Pons (tissue), 1 donor: ENCODE measurements around the gene UBE2D3.
"Not testable (repeated sequence)": the region's sequence is repeated elsewhere in the genome, so short reads cannot be mapped to it uniquely, and the experiment has no call there.

Experiments used
- DNase-seq: peaks from one replicate; pipeline ENCODE4 v3.0.0-alpha.2; 2016; ENCODE audit warnings: low spot score

The UBE2D3 gene

GRCh38 chr4:102829803-102830202 is 2.5 kb upstream of the UBE2D3 start:
- DNase-seq: no peak

GRCh38 chr4:102828497-102828808 is 1.1 kb upstream of the UBE2D3 start:
- DNase-seq: no peak

GRCh38 chr4:102827674-102828496 is 534 bp upstream of the UBE2D3 start:
- DNase-seq: peak; percentile 99

GRCh38 chr4:102826105-102826889 is 1.1 kb downstream of the UBE2D3 start:
- no peak for DNase-seq

- DNase-seq: peak; percentile 81
These were observed 1.9 kb downstream of the UBE2D3 start for GRCh38 chr4:102825261-102826091.

- DNase-seq: peak; percentile 48
These were observed 3.0 kb downstream of the UBE2D3 start for GRCh38 chr4:102824398-102824797.

- no peak for DNase-seq
These were observed 3.5 kb downstream of the UBE2D3 start for GRCh38 chr4:102823897-102824296.

GRCh38 chr4:102823464-102823863 is 3.9 kb downstream of the UBE2D3 start:
- DNase-seq: no peak

- no peak for DNase-seq
These were observed 7.6 kb downstream of the UBE2D3 start for GRCh38 chr4:102819588-102820365.

- DNase-seq: not testable (repeated sequence)
These were observed 8.3 kb downstream of the UBE2D3 start for GRCh38 chr4:102819100-102819499.

- DNase-seq: no peak
These were observed 9.6 kb downstream of the UBE2D3 start for GRCh38 chr4:102817613-102818268.

- no peak for DNase-seq
These were observed 10.2 kb downstream of the UBE2D3 start for GRCh38 chr4:102817021-102817605.

- no peak for DNase-seq
These were observed 11.4 kb downstream of the UBE2D3 start for GRCh38 chr4:102815981-102816380.

GRCh38 chr4:102809691-102810090 is 17.7 kb downstream of the UBE2D3 start:
- DNase-seq: no peak

GRCh38 chr4:102809190-102809589 is 18.2 kb downstream of the UBE2D3 start:
- no peak for DNase-seq

GRCh38 chr4:102808009-102808408 is 19.3 kb downstream of the UBE2D3 start:
- no peak for DNase-seq

GRCh38 chr4:102807345-102807744 is 20.0 kb downstream of the UBE2D3 start:
- DNase-seq: no peak

- DNase-seq: no peak
These were observed 27.5 kb downstream of the UBE2D3 start for GRCh38 chr4:102799816-102800215.

- no peak for DNase-seq
These were observed 32.4 kb downstream of the UBE2D3 start for GRCh38 chr4:102794999-102795398.

GRCh38 chr4:102792361-102792936 is 34.9 kb downstream of the UBE2D3 start:
- DNase-seq: no peak
